ENCODE results near the gene COMMD7.

Gene COMMD7

GRCh38 chr20:32743237-32744112, at the start of gene COMMD7:
TSS of gene COMMD7 (minus strand) at chr20:32743467. CDS start at chr20:32743391, 76 bp downstream.
- DNase-seq = peak; percentile 68 to 80

- DNase-seq = peak in 1 of 2 donors; percentile 9
Measured at GRCh38 chr20:32792731-32793458, 49.6 kb upstream of the COMMD7 start.

DNA sequence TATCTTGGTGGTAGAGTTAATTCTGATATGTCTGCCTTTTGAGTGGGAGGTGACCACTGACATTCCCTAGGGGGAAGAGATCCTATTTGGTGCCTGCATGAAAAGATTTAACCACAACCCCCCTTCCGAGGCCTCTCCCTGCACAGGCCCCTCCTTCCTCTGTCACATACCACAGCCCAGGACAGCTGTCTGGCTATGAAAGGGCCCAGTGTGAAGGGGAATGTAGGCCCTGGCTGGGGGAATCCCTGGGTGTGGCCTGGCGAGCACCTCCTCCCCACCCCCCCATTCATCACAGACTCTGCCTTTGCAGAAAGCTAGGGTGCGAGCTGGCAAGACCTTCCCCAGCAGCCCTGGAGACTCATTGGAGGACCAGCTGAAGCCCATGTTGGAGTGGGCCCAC, 49.0 kb upstream of the COMMD7 start:
- DNase-seq = peak; percentile 58 to 60

- no peak for DNase-seq
Measured at GRCh38 chr20:32790751-32791057, 47.4 kb upstream of the COMMD7 start.

- DNase-seq = peak; percentile 68 to 79
Measured at GRCh38 chr20:32789896-32790750, 46.9 kb upstream of the COMMD7 start.

DNA sequence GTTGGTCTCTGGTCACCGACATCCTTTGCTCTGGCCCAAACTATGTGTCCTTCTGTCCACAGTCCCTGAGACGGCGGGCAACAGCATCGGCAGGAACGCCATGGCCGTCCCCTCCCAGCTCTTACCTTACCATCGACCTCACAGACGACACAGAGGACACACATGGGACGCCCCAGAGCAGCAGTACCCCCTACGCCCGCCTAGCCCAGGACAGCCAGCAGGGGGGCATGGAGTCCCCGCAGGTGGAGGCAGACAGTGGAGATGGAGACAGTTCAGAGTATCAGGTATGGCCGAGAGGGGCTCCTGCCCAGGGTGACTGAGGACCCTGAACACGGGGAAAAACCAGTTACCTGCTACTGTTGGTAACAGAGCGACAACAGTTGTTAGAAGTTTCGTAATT, 43.9 kb upstream of the COMMD7 start:
- no peak for DNase-seq

GRCh38 chr20:32786059-32786760, 42.9 kb upstream of the COMMD7 start:
- DNase-seq = no peak

- no peak for DNase-seq
Measured at GRCh38 chr20:32784369-32785080, 41.3 kb upstream of the COMMD7 start.

GRCh38 chr20:32780749-32781655, 37.7 kb upstream of the COMMD7 start:
- no peak for DNase-seq

DNA sequence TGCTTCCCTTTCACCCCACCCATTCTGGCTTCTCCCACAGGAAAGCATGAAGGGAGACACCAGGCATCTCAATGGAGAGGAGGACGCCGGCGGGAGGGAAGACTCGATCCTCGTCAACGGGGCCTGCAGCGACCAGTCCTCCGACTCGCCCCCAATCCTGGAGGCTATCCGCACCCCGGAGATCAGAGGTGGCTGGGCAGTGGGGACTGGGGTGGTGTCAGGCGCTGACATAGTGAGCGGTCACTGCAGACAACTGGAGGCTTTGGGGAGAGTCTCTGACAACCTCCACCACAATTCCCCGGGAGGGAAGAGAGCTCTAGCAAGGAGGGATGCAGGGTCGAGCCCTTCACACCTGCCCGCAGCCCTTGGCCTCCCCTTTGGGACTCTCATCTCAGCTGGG, 37.0 kb upstream of the COMMD7 start:
- DNase-seq = no peak

- DNase-seq = no peak
Measured at GRCh38 chr20:32779500-32780211, 36.4 kb upstream of the COMMD7 start.

DNA sequence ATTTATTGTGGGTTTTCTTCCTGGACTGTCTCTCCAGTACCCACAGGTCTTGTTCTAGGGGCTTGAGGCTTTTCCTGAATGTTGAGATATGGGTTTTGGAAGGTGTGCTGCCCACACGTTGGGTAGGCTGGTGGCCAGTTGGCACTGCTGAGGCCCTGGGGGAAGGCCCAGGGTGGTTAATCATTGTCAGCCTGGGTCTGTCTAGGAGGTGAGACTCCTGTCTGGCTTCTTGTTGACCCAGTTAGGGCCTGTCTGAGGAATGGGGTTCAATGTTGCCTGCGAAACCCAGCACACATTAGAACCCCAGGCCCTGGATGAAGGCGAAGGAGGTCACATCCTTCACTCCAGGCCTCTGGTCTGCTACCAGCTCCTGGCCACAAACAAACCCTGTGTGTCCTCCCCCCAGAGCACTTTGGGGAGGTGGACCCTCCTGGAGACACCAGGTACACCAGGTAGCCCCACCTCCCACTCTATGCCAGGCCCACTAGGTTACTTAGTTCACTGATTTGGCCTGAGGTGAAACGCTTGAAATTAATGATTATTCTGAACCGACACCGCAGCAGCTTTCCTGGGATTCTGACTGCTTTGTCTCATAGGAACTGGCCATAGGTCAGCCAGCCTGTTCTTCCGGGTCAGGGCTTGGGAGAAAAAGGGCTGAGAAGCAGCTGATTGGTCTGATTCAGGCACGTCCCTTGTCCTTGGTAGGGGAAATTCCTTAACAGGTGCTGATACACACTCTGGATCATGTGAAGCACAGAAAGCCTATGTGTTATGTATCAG, 34.1 kb upstream of the COMMD7 start:
- no peak for DNase-seq

GRCh38 chr20:32775336-32775991, 32.2 kb upstream of the COMMD7 start:
- DNase-seq = no peak

- no peak for DNase-seq
Measured at GRCh38 chr20:32773855-32774254, 30.6 kb upstream of the COMMD7 start.

GRCh38 chr20:32773223-32773622, 30.0 kb upstream of the COMMD7 start:
- DNase-seq = no peak

- DNase-seq = no peak
Measured at GRCh38 chr20:32772046-32772445, 28.8 kb upstream of the COMMD7 start.

DNA sequence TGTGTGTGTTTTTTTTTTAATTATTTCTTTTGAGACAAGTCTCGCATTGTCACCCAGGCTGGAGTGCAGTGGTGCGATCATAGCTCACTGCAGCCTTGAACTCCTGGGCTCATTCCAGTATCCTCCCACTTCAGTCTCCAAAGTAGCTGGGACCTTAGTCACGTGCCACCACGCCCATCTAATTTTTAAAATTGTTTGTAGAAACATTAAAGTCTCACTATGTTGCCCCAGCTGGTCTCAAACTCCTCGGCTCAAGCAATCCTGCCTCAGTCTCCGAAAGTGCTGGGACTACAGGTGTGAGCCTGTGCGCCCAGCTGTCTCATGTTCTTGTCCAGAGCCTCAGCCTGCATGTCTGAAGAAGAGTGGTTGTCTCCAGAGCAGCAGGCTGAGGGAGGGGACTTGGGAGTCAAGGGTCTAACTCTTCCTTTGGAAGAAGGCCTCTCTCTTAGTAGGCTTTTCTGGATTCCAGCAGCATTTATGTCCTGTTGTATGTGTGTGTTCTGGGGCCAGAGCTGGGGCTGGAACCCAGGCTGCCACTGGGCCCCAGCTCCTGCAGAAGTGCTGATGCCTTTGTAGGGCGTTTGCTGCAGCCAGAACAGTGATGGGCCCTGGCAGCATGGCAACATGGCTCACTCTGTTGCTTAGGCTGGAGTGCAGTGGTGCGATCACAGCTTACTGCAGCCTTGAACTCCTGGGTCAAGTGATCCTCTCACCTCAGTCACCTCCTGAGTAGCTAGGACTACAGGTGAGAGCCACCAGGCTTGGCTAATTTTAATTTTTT, 24.3 kb upstream of the COMMD7 start:
- no peak for DNase-seq
